Body of pancreas (tissue), 4 donors: ENCODE measurements around the gene PAAF1.

Experiments used
- CTCF ChIP-seq, 7 experiments: fragments of 450-650 bp in 4 of 7; fragments of 200-600 bp in 3 of 7; sonication (generic) in 3 of 7; IDR thresholded peaks; one replicate each; pipeline ENCODE4 v1.5.1; 2016 to 2019; ENCODE audit warnings: antibody characterized with exemption in 7 of 7
- POLR2A ChIP-seq, 3 donors: fragments of 450-650 bp; IDR thresholded peaks; one replicate each; pipeline ENCODE4 v1.6.1; 2016; ENCODE audit warnings: antibody characterized with exemption in 3 of 3, mild to moderate bottlenecking in 2 of 3

GRCh38 chr11:73977856-73978519 is 101.2 kb downstream of the PAAF1 start:
- TF ChIP-seq CTCF (IDR thresholded peaks at IDR 0.05) (no peak), POLR2A (IDR thresholded peaks at IDR 0.05) (no peak)
